Erythroblast (primary cell): Measurements from ENCODE around the gene TKT.

Experiments
- GATA1 ChIP-seq: IDR thresholded peaks from 2 replicates; pipeline ENCODE4 v1.6.1; 2011; ENCODE audit warnings: low read depth, mild to moderate bottlenecking, control low read depth, low read length, moderate library complexity
- POLR2A ChIP-seq: IDR thresholded peaks from 2 replicates; pipeline ENCODE4 v1.6.1; 2011; ENCODE audit warnings: mild to moderate bottlenecking, low read length

- no peak for TF ChIP-seq POLR2A
- no peak for TF ChIP-seq GATA1
These were observed 32.8 kb downstream of the TKT start for GRCh38 chr3:53223025-53223424.
